ENCODE measurements around the gene C11orf86.

DNA sequence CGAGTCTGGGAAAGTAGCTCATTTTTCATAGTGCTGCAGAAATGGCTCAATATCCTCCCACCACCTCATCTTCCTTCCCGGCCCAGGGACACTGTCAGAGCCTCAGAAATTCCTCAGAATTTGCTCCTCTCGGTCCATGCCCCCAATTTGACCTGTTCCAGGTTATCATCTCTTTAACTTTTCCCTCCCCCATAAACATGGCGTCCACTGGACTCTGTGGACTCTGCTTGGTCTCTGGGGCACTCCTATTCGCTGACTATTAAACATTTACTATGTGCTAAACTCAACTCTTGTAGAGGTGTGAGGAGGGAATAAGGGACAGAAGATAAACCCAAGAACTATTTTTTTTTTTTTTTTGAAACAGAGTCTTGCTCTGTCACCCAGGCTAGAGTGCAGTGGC is 8.8 kb upstream of the C11orf86 start:
- no peak for TF ChIP-seq EZH2 (IDR thresholded peaks at IDR 0.05; ENCODE audit: borderline replicate concordance, low read depth, low read length, poor library complexity, severe bottlenecking)
- TF ChIP-seq, protein P1, sequence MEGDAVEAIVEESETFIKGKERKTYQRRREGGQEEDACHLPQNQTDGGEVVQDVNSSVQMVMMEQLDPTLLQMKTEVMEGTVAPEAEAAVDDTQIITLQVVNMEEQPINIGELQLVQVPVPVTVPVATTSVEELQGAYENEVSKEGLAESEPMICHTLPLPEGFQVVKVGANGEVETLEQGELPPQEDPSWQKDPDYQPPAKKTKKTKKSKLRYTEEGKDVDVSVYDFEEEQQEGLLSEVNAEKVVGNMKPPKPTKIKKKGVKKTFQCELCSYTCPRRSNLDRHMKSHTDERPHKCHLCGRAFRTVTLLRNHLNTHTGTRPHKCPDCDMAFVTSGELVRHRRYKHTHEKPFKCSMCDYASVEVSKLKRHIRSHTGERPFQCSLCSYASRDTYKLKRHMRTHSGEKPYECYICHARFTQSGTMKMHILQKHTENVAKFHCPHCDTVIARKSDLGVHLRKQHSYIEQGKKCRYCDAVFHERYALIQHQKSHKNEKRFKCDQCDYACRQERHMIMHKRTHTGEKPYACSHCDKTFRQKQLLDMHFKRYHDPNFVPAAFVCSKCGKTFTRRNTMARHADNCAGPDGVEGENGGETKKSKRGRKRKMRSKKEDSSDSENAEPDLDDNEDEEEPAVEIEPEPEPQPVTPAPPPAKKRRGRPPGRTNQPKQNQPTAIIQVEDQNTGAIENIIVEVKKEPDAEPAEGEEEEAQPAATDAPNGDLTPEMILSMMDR (conservative IDR thresholded peaks at IDR 0.05; ENCODE audit: low read depth, low read length): no peak
